GF-D8 (cell line): ENCODE measurements around the gene TFCP2L1.
"Not testable (repeated sequence)": the region's sequence is repeated elsewhere in the genome, so short reads cannot be mapped to it uniquely, and the experiment has no call there.

Experiments
- DNase-seq: peaks from one replicate; lab custom pipeline; 2025; lab: John Stamatoyannopoulos, UW

The TFCP2L1 gene

GRCh38 chr2:121295911-121296650 is 11.1 kb upstream of the TFCP2L1 start:
- no peak for DNase-seq

DNA sequence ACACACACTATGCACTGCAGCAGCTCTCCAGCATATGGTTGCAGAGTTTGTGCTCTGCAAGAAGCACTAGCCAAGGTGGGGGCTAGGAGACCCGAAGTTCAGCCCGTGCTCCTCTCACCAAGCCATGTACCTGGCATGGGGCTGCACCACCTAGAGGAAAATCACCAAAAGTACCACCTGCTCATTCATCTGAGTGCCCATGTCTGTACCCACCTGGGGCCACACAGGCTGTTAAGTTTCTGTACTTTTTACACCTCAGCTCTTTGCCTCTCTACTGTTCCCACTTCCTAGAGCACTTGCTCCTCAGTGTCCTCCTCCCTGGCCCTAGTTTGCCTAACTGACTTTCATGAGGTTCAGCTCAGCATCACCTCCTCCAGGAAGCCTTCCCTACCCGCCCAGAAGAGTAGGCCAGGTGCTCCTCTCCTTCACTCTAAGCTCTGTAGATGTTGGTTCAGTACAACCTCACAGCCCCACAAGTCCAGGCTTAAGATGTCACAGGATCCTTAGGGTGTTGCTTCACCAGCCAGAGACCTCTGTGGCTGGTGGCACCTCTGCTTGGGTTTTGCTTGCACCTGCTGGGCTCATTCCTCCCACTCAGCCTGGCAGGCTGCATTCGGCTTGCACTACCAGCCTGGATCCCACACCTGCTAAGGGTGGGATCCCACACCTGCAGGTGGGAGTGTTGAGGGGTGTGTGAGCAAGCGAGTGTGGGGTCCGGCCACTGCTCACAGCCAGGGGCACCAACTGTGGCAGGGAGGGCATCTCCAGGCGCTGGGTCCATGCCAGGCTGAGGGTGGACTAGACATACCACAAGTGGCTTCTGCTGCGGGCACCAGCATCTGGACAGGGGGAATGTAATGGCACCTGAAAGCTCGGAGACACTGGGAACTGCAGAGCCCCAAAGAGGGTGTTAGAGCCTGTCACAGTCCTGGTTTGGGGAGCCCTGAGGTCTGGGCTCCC is 10.2 kb upstream of the TFCP2L1 start:
- no peak for DNase-seq

DNA sequence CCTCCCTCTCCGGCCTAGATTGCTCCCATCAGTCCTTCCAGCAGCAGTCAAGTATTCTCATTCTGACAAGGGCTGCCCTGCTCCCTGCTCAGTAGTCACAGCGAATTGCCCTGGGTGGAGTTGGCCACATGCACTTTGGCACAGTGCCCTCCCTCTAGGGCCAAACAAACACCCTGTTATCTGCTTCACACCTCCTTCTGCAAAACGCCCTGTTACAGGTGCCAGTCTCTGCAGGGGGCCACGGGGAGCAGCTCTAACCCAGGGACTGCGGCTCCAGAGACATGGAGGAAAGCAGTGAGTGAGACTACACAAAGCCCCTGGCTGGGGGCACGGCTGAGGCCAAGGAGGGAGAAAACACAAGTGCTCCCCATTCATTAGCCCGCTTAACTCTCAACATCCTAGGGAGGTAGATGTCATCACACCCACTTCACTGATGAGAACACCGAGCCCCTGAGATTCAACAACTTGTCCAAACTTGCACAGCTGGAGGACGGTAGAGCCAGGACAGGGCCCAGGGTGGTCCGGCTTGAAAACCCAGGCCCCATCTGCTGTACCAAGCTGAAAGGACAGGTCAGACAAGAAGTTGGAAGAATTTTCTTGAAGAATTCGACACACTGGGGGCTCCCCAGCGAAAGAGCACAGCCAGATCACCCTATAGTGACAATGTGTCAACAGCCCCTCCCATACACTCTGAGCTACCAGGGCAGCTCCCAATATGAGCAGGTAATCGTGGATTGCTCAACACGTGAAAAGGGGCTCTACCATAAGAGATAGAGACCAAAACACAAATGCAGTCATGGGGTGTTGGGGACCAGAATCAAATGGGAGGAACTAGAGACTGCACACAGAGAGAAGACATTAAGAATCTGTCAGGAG is 8.7 kb upstream of the TFCP2L1 start:
- DNase-seq = no peak

DNA sequence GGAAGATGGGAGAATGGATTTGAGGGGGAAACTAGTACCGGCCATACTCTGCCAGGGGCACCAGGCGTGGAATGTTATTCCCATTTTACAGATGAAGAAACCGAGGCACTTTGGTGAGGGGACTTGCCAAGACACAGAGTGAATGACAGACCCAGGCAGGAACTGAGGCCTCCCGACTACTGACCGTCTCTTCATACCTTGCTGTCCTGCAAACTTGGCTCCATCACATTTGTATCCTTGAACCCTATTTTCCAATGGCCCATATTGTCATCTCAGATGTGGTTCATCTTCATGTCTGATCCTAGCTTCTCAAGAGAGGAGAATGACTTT is 6.2 kb upstream of the TFCP2L1 start:
- DNase-seq = no peak

DNA sequence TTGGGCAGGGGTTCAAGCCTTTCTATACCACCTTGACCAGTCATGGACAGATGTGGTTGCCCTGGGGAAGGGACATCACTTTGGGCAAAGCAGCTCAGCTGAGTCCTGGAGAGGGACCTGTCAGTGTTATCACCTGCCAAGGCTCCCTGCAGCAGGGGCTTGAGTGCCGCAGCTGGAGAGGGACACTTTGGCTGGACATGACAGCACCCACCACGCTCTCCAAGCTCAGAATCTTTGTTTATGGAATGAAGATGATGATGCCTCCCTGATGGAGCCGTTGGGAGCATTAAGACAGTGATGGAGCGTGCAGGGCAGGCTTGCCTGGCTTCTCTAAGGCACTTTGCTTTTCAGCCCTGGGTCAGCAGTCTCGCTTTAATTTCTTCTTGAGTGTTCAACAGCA is 4.3 kb upstream of the TFCP2L1 start:
- no peak for DNase-seq

GRCh38 chr2:121288454-121289231 is 3.6 kb upstream of the TFCP2L1 start:
- no peak for DNase-seq

- no peak for DNase-seq
Measured at GRCh38 chr2:121287956-121288355, 3.0 kb upstream of the TFCP2L1 start.

DNA sequence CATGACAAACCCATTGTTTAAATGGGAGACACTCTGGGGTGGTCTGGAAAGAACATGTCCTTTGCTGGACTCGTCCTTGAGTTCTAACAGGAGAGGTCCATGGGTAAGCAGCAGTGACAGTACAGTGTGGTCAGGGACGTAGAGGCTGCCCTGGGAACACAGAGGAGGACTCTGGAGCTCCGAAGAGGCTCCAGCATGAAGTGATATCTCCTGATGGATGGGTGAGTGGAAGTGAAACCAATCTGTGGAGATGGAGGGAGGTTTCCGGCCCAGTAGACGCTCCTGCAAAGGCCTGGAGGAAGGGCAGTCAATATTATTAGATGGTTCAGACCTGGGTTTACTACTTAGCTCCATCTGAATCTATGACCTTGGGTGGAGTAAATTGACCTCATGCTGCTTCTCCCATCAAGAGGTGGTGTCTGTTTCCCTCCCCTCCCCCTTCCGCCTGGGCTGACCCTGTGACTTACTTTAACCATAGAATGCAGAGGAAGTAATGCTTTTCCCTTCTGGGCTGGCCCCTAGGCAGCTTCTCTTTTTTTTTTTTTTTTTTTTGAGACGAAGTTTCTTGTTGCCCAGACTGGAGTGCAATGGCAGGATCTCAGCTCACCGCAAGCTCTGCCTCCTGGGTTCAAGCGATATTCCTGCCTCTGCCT is 2.3 kb upstream of the TFCP2L1 start:
- no peak for DNase-seq

- DNase-seq = no peak
Measured at GRCh38 chr2:121286506-121286905, 1.5 kb upstream of the TFCP2L1 start.

- no peak for DNase-seq
Measured at GRCh38 chr2:121285926-121286325, 924 bp upstream of the TFCP2L1 start.

- no peak for DNase-seq
Measured at GRCh38 chr2:121283670-121284462, 1.1 kb downstream of the TFCP2L1 start.

DNA sequence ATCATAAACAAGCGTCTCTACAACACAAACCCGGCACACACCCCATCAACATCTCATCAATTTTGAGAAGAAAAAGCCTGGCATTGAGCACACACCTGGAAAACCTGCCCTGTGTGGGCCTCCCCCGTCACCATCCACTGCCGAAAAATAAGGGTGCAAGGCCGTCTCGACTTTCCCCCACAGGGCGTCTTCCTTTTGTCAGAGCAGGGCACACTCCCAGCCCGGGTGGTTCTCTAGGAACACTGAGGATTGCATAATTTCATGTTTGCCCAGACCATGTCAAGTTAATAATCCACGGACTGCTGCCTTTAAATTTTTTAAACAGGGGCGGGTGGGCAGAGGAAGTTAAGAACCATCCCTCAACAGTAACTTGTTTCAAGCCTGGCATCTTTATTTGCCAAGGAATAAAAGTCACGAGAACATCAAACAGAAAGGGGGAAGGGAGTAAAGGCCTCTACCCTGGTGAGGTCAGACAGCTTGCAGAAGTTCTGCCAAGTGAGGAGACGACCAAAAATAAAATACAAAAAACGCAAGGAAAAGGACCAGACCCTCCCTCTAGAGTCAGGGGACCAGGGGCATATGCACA is 2.1 kb downstream of the TFCP2L1 start:
- no peak for DNase-seq

DNA sequence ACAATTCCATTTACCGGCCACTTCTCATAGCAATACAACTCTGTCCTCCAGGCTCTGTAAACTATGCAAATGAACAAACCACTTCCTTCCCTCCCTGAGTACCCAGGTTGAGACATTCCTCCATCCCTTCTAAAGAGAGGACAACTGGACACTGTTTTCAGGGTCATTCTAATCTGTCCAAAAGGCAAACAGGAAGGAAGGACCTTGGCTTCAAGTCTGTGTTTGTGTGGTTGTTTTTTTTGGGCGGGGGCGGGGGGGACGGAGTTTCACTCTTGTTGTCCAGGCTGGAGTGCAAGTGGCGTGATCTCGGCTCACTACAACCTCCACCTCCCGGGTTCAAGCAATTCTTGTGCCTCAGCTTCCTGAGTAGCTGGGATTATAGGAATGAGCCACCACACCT is 3.3 kb downstream of the TFCP2L1 start:
- no peak for DNase-seq

DNA sequence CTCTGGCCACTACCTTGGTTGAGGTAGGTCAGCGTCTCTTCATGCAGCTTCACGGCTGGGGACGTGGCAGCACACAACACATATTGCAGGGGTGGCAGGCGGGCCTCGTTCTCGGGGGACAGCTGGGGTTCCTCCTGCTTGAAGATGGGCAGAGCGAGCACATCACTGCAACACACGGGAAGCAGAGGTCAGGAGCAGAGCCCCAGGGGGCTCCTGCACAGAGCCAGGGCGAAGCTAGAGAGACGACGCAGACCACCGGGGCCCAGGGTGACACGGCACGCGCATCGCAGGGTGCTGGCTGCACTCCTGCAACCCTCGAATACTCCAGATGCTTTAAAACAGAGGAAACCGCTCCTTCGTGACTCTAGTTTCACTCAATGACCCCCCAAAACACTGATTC is 3.9 kb downstream of the TFCP2L1 start:
- DNase-seq = no peak

- DNase-seq = no peak
Measured at GRCh38 chr2:121279476-121280220, 5.4 kb downstream of the TFCP2L1 start.

DNA sequence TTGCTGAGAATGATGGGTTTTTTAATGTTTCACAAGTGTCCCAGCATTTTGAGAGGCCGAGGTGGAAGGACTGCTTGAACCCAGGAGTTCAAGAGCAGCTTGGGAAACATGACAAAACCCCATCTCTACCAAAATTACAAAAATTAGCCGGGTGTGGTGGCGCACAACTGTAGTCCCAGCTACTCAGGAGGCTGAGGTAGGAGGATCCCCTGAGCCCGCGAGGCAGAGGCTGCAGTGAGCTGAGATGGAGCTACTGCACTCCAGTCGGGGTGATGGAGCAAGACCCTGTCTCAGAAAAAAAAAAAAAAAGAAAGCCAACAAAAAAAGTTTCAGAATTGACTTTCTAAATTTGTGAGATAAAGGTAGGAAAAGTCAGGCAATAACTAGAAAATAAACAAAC is 8.7 kb downstream of the TFCP2L1 start:
- no peak for DNase-seq

DNA sequence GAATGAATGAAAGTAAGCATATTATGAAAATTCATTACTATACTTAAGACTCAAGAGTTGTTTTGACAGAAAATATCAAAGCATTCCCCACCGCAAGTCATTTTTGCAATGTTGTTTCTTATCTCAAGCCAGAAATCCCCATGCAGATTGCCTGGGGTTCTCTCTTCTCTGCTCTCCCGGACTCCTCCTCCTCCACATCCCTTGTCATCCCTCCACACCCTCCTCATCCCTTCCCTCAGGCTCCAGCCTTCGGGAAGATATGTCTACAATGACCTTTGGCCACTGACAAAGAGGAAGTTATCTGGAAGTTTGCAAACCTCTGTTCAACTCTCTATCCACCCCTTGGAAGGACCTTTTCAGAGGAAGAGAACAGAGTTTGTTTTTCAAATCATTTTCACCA is 11.9 kb downstream of the TFCP2L1 start:
- no peak for DNase-seq

- no peak for DNase-seq
Measured at GRCh38 chr2:121272596-121272995, 12.4 kb downstream of the TFCP2L1 start.

GRCh38 chr2:121269436-121269835 is 15.6 kb downstream of the TFCP2L1 start:
- DNase-seq = not testable (repeated sequence)
